ENCODE data around the gene IRF9. TPM values are rescaled to one million over a fixed set of nuclear protein-coding genes. Genes with fewer than 3 reads are reported as not detected.

The IRF9 gene
- total and polyA plus RNA-seq, 12 donors: 17.7 to 147 (median 36.7) TPM

GRCh38 chr14:24159777-24160498, 1.1 kb upstream of the IRF9 start:
- intact Hi-C loops (cut with DNase I): loop anchor here in 2 of 10 donors (2.0 to 5.0 kb wide), 3 partner anchors 13 to 101 kb away; partner anchors contain the start of genes DCAF11 (in 1 of the 2), NRL (in 1 of the 2), PSME2 (in 1 of the 2) and RNF31 (in 1 of the 2)
- Histone ChIP-seq H3K4me3 (no peak overlapping the region), H3K36me3 (peaks cover under 1 to 88% (median 57%) of the 10 kb centered on the region in 9 donors), H3K4me1 (peaks cover 9 to 42% (median 27%) of the 10 kb centered on the region in 9 donors), H3K27ac (peak overlapping the region; percentile 92 to 100 (median 96)), H3K27me3 (no peaks in the 10 kb centered on the region), H3K9me3 (no peaks in the 10 kb centered on the region)
- 91 to 94% methylated on average over 11 of the region's 11 CpGs for WGBS, 2 donors
- TF ChIP-seq CTCF (IDR thresholded peaks at IDR 0.05): no peak
- peak in 1 of 8 donors; percentile 10 for ATAC-seq
- no peak for DNase-seq

GRCh38 chr14:24160499-24160849, 591 bp upstream of the IRF9 start:
- peaks cover 6 to 88% (median 57%) of the 10 kb centered on the region in 9 donors for H3K36me3 ChIP-seq
- H3K27ac ChIP-seq: peak overlapping the region; percentile 92 to 100 (median 96)
- peak overlapping the region in 2 of 10 donors; percentile 63 to 89 for H3K4me3 ChIP-seq
- H3K9me3 ChIP-seq: no peaks in the 10 kb centered on the region
- intact Hi-C loops (cut with DNase I): loop anchor here in 2 of 10 donors (2.0 to 5.0 kb wide), 3 partner anchors 14 to 102 kb away; partner anchors contain the start of genes DCAF11 (in 1 of the 2), NRL (in 1 of the 2), PSME2 (in 1 of the 2) and RNF31 (in 1 of the 2)
- ATAC-seq: peak in 1 of 8 donors; percentile 18
- DNase-seq: no peak
- TF ChIP-seq CTCF (IDR thresholded peaks at IDR 0.05): no peak
- H3K27me3 ChIP-seq: no peaks in the 10 kb centered on the region
- 87 to 89% methylated on average over 4 of the region's 4 CpGs for WGBS, 2 donors
- H3K4me1 ChIP-seq: peaks cover 9 to 44% (median 27%) of the 10 kb centered on the region in 9 donors

GRCh38 chr14:24162093-24162492, 1.0 kb downstream of the IRF9 start:
- TF ChIP-seq CTCF (IDR thresholded peaks at IDR 0.05): no peak
- peak overlapping the region; percentile 92 to 100 (median 96) for H3K27ac ChIP-seq
- H3K27me3 ChIP-seq: no peaks in the 10 kb centered on the region
- H3K4me1 ChIP-seq: peaks cover 9 to 60% (median 27%) of the 10 kb centered on the region in 9 donors
- H3K4me3 ChIP-seq: peak overlapping the region; percentile 50 to 89 (median 66)
- 38 to 39% methylated on average over 8 of the region's 8 CpGs for WGBS, 2 donors
- intact Hi-C loops (cut with DNase I): loop anchor here in 1 of 10 donors (5.0 kb wide), 1 partner anchor 50 kb away; the partner anchor contains the start of genes DCAF11 and NRL
- ATAC-seq: peak in 5 of 8 donors; percentile 1 to 15 (median 5)
- H3K36me3 ChIP-seq: peaks cover 10 to 88% (median 52%) of the 10 kb centered on the region in 9 donors
- no peaks in the 10 kb centered on the region for H3K9me3 ChIP-seq
- DNase-seq: no peak

- Histone ChIP-seq H3K4me3 (no peak overlapping the region), H3K4me1 (peaks cover 9 to 61% (median 27%) of the 10 kb centered on the region in 9 donors), H3K9me3 (no peaks in the 10 kb centered on the region), H3K36me3 (peaks cover 10 to 90% (median 48%) of the 10 kb centered on the region in 9 donors), H3K27me3 (no peaks in the 10 kb centered on the region), H3K27ac (no peak overlapping the region)
- ATAC-seq (no peak), DNase-seq (no peak)
- no peak for TF ChIP-seq CTCF (IDR thresholded peaks at IDR 0.05)
- 93 to 96% methylated on average over 14 of the region's 14 CpGs for WGBS, 2 donors
- intact Hi-C loops (cut with DNase I): loop anchor here in 1 of 10 donors (5.0 kb wide), 1 partner anchor 52 kb away; the partner anchor contains the start of genes DCAF11 and NRL
These were observed 3.5 kb downstream of the IRF9 start for GRCh38 chr14:24164518-24164991.
